Amniotic epithelial cell (primary cell): ENCODE results near the gene WFS1.

Experiments used
- DNase-seq: peaks from one replicate; pipeline ENCODE4 v3.0.0-alpha.2; 2010; ENCODE audit warnings: low read depth

The WFS1 gene

DNA sequence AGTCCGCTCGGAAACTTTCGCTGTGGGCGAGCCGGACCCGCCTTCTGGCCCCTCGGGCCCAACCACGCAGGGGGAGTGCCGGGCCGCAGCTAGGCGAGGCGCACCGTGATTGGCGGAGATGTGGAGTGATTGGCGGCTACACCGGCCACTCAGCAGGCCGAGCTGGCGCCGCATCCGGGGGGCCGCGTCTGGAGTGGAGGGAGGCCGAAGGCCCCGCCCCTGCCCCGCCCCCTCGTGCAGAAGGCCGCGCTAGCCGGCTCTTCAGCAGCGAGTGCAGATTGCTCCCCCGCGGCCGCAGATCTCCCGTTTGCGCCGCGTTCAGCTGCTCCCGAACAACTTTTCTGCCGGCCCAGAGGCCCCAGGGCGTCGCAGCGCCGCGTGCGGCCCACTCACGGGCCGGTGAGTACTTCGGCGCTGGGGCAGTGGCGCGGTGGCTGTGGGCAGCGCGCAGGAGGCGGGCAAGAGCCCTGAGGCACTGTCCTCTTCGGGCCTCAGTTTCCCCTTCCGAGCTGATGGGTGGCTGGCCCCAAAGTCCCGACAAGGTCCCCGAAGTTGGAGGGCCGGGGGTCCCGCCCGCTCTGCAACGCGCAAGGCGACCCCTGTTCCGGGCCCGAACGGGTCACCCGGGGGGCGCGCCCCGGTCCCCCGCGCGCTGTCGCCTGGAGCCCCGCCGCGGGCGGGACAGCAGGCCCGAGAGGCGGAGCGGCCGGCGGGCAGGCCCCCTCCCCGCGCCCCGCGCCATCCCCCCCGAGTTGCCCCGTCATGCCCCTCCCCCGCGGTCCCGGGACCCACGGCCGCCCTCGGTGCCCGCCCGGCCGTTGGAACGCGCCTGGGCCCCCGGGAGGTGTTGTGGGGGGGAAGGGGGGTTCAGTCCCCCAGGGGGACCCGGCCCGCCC is at the start of gene WFS1:
Gene WFS1, plus strand, starts transcription at position 235 of the 896 bp plus-strand sequence. CDS start 7,606 bp downstream, outside the sequence.
- DNase-seq, result peak; percentile 96

- DNase-seq, result no peak
Measured at GRCh38 chr4:6221301-6221850, 48.3 kb upstream of the WFS1 start.

GRCh38 chr4:6221851-6222760 is 47.5 kb upstream of the WFS1 start:
- no peak for DNase-seq

GRCh38 chr4:6222761-6223292 is 46.8 kb upstream of the WFS1 start:
- DNase-seq, result no peak

DNA sequence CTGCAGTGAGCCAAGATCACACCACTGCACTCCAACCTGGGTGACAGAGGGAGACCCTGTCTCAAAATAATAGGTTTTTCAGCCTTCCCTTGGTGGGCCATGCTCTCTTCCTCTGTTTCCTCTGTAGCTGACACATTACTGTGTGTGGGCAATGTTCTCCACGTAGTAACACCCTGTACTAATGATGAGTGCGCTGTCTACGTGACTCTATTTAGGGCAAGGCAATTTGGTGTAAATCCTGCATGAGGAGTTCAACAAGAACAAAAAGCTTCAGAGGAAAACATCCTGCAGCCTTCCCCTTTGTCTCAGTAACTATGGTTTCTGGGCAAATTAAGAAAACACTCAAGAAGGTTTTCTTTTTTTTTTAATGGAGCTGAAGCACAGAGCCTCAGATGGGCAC is 44.9 kb upstream of the WFS1 start:
- no peak for DNase-seq

- peak; percentile 13 for DNase-seq
Measured at GRCh38 chr4:6225469-6225868, 44.2 kb upstream of the WFS1 start.

- no peak for DNase-seq
Measured at GRCh38 chr4:6226506-6226905, 43.1 kb upstream of the WFS1 start.

GRCh38 chr4:6227412-6228157 is 42.1 kb upstream of the WFS1 start:
- DNase-seq, result no peak

DNA sequence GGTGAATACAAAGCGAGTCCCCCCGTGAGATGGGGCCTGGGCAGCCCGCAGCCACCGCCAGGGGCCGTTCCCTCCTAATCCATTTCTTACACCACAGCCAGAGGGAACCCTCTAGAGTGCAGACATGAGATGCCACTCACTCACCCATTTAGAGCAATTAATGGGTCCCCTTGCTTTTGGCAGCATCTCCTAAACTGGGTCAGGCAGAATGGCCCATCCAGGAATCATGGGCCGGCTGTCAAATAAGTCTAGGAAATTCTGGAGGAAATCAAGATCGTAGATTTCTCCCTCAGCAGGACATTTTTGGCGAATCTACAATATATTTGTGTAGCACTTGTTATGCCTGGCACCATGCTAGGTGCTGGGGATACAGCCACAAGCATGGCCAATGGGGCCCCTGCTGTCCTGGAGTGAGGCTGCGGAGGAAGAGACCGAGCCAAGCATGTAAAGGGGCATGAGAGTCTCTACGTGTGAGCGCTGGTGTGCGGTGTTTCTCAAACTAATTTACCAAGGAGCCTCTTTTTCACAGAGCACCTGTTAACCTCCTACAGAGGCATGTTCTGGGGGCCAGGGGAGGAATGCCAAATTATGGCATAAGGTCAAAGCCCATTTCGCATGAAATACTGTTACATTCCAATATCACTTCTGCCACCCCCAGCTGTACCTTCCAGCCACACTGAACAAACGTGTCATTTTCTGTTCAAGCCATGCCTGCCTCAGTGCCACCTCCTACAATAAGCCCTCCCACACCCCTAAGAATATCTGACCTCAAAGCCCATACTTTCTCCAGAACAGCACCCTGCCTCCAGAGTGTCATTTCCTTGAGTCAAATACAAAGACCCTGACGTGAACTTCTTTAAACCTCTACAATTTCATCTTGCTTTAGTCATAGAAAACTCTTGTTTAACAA is 41.2 kb upstream of the WFS1 start:
- no peak for DNase-seq

- DNase-seq, result no peak
Measured at GRCh38 chr4:6229095-6229494, 40.6 kb upstream of the WFS1 start.

- no peak for DNase-seq
Measured at GRCh38 chr4:6229671-6230501, 39.8 kb upstream of the WFS1 start.

- no peak for DNase-seq
Measured at GRCh38 chr4:6230502-6230785, 39.2 kb upstream of the WFS1 start.

GRCh38 chr4:6230827-6231662 is 38.6 kb upstream of the WFS1 start:
- DNase-seq, result no peak

DNA sequence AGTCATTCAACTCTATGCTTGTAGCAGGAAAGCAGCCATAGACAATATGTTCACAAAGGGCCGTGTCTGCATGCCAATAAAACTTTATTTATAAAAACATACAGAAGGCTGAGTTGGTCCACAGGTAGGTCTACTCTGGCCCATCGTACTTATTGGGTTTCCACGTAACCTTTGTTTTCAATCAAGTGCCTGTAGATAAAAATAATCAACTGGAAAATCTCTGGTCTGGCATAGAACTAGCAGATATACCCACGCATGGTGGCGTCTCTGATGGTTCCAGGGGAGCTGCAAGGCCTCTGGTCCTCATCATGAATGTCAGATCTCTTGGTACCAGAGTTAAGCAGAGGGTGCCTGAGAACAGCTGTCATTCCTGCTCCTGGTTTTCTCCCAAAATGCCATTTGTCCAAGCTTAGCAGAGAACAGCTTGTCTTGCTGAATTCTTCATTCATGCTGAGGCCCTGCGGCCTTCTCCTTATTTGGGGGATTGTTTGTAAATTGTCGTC is 37.9 kb upstream of the WFS1 start:
- DNase-seq, result no peak

GRCh38 chr4:6232836-6233785 is 36.5 kb upstream of the WFS1 start:
- DNase-seq, result no peak

DNA sequence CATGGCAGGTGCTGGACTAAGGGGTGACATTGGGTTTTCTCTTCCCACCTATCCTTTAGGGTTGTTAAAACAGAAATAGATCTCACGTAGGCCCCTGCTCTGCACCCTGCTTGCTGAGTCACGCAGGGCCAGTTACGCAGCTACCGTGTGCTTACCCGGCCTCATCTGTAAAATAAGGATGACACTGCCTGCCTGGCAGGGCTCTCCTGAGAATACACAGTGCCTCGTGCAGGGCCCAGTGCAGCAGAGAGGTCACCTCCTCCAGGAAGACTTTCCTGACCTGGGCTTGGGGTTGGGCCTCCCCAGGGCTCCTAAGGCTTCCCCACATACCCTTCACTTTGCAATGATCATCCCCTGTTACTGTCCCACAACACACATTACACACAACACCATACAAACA is 35.7 kb upstream of the WFS1 start:
- no peak for DNase-seq

- no peak for DNase-seq
Measured at GRCh38 chr4:6235012-6235411, 34.6 kb upstream of the WFS1 start.
